H1 (cell line): ENCODE measurements around the gene CELSR1. TPM values are rescaled to one million over a fixed set of nuclear protein-coding genes. Genes with fewer than 3 reads are reported as not detected.

Experiments
- CTCF ChIA-PET: fragments of 300-600 bp; sonication (Branson Sonifier 250); formaldehyde crosslinking; loops from one replicate; lab custom pipeline; 2021; ENCODE audit not compliant: partially characterized antibody; lab: Charles Lee
- POLR2A ChIA-PET: fragments of 300-600 bp; sonication (Branson Sonifier 250); formaldehyde crosslinking; loops from one replicate; lab custom pipeline; 2021; ENCODE audit warnings: inconsistent platforms; ENCODE audit not compliant: partially characterized antibody; lab: Charles Lee
- DNase-seq, 2 experiments: peaks; one replicate each; pipeline versions ENCODE4 v3.0.0 to v3.0.0-alpha.2; 2010 to 2022; ENCODE audit warnings: low spot score in 2 of 2, low read depth in 1 of 2, mixed read lengths in 1 of 2
- FAIRE-seq: peaks from 2 replicates; lab custom pipeline; 2011; peaks lifted over from hg19 to GRCh38; lab: Jason Lieb, UNC
- H2AFZ ChIP-seq: 2 replicates; pipeline ENCODE4 v1.8.1; 2012; ENCODE audit warnings: low read length, inconsistent platforms
- H2AK5ac ChIP-seq: 2 replicates; pipeline ENCODE4 v1.6.1; 2013; ENCODE audit warnings: low read depth, low read length
- H2BK120ac ChIP-seq: replicated peaks from 2 replicates; pipeline ENCODE3; 2013; ENCODE audit warnings: low read depth, low read length, inconsistent platforms
- H2BK12ac ChIP-seq: 2 replicates; pipeline ENCODE4 v1.6.1; 2013; ENCODE audit warnings: low read depth, low read length
- H2BK15ac ChIP-seq: 2 replicates; pipeline ENCODE4 v1.6.1; 2013; ENCODE audit warnings: low read length
- H2BK20ac ChIP-seq: 2 replicates; pipeline ENCODE4 v1.6.1; 2013; ENCODE audit warnings: low read length
- H2BK5ac ChIP-seq: 2 replicates; pipeline ENCODE4 v1.6.1; 2013; ENCODE audit warnings: low read depth, low read length
- H3K14ac ChIP-seq: 2 replicates; pipeline ENCODE4 v1.6.1; 2013; ENCODE audit warnings: inconsistent platforms; ENCODE audit not compliant: insufficient read length
- H3K18ac ChIP-seq: 2 replicates; pipeline ENCODE4 v1.6.1; 2013; ENCODE audit warnings: low read length; ENCODE audit errors: extremely low read depth
- H3K23ac ChIP-seq: 2 replicates; pipeline ENCODE4 v1.6.1; 2013; ENCODE audit warnings: inconsistent platforms; ENCODE audit not compliant: insufficient read length
- H3K23me2 ChIP-seq: 2 replicates; pipeline ENCODE4 v1.6.1; 2013; ENCODE audit warnings: low read depth, low read length
- H3K27ac ChIP-seq: 2 replicates; pipeline ENCODE4 v1.6.1; 2011; ENCODE audit warnings: low read depth, low read length, inconsistent platforms
- H3K27me3 ChIP-seq, 4 experiments: replicated peaks in 1 of 4; 1 replicate in 1 of 4; 2 replicates in 3 of 4; pipeline versions ENCODE4 v1.6.1 to v1.8.1; 2011 to 2013; ENCODE audit warnings: low read length in 3 of 4, mild to moderate bottlenecking in 3 of 4, inconsistent platforms in 2 of 4, mixed read lengths in 2 of 4, moderate library complexity in 1 of 4; ENCODE audit not compliant: control insufficient read depth in 3 of 4, insufficient read depth in 3 of 4; ENCODE audit errors: extremely low read depth in 1 of 4
- H3K36me3 ChIP-seq, 4 experiments: 2 replicates each; pipeline versions ENCODE4 v1.6.1 to v1.8.1; 2011 to 2013; ENCODE audit warnings: mild to moderate bottlenecking in 4 of 4, low read length in 3 of 4, moderate library complexity in 2 of 4, control low read depth in 1 of 4, inconsistent platforms in 1 of 4; ENCODE audit not compliant: insufficient read depth in 4 of 4, control insufficient read depth in 2 of 4
- H3K4ac ChIP-seq: replicated peaks from 2 replicates; pipeline ENCODE3; 2013; ENCODE audit warnings: low read length, low read depth, mixed read lengths, inconsistent platforms; ENCODE audit not compliant: insufficient read length
- H3K4me1 ChIP-seq, 4 experiments: replicated peaks in 1 of 4; 1 replicate in 1 of 4; 2 replicates in 3 of 4; pipeline versions ENCODE4 v1.6.1 to v1.8.1; 2011 to 2013; ENCODE audit warnings: low read length in 3 of 4, inconsistent platforms in 2 of 4, mixed read lengths in 1 of 4; ENCODE audit not compliant: insufficient read depth in 4 of 4, control insufficient read depth in 3 of 4
- H3K4me2 ChIP-seq, 2 experiments: 2 replicates each; pipeline versions ENCODE4 v1.6.1 to v1.8.1; 2011 to 2013; ENCODE audit warnings: low read depth in 2 of 2, low read length in 2 of 2, control low read depth in 1 of 2, inconsistent platforms in 1 of 2, mild to moderate bottlenecking in 1 of 2; ENCODE audit not compliant: insufficient read depth in 1 of 2
- H3K4me3 ChIP-seq, 4 experiments: fragments of 200-600, 300-600 bp in 1 of 4; sonication (generic), shearing (Covaris generic), sonication (Bioruptor Twin) in 1 of 4; 2 replicates each; pipeline versions ENCODE4 v1.5.1 to v1.8.1; 2011 to 2016; ENCODE audit warnings: low read length in 4 of 4, low read depth in 3 of 4, control low read depth in 2 of 4, inconsistent platforms in 2 of 4, mild to moderate bottlenecking in 2 of 4, mixed read lengths in 1 of 4, moderate library complexity in 1 of 4; ENCODE audit not compliant: insufficient read depth in 2 of 4; ENCODE audit errors: extremely low read depth in 1 of 4
- H3K56ac ChIP-seq: replicated peaks from 2 replicates; pipeline ENCODE3; 2013; ENCODE audit warnings: low read depth, mild to moderate bottlenecking, mixed read lengths, low read length, inconsistent platforms; ENCODE audit not compliant: insufficient read length
- H3K79me1 ChIP-seq: 2 replicates; pipeline ENCODE4 v1.6.1; 2013; ENCODE audit warnings: low read depth, low read length, control low read depth
- H3K79me2 ChIP-seq, 2 experiments: 2 replicates each; pipeline versions ENCODE4 v1.6.1 to v1.8.1; 2012 to 2013; ENCODE audit warnings: low read length in 2 of 2, mild to moderate bottlenecking in 2 of 2, inconsistent platforms in 1 of 2; ENCODE audit not compliant: insufficient read depth in 2 of 2, control insufficient read depth in 1 of 2
- H3K9ac ChIP-seq, 4 experiments: replicated peaks in 1 of 4; 1 replicate in 1 of 4; 2 replicates in 3 of 4; pipeline versions ENCODE4 v1.6.1 to v1.8.1; 2011 to 2013; ENCODE audit warnings: low read depth in 3 of 4, low read length in 3 of 4, control low read depth in 2 of 4, mild to moderate bottlenecking in 2 of 4, moderate library complexity in 2 of 4, inconsistent platforms in 1 of 4; ENCODE audit errors: extremely low read depth in 1 of 4
- H3K9me3 ChIP-seq, 2 experiments: 2 replicates each; pipeline versions ENCODE4 v1.6.1 to v1.8.1; 2012 to 2013; ENCODE audit warnings: mild to moderate bottlenecking in 2 of 2, moderate library complexity in 2 of 2, control low read depth in 1 of 2, inconsistent platforms in 1 of 2, low read depth in 1 of 2, low read length in 1 of 2, mixed read lengths in 1 of 2; ENCODE audit not compliant: insufficient read depth in 2 of 2
- H4K20me1 ChIP-seq, 2 experiments: replicated peaks in 1 of 2; 2 replicates each; pipeline versions ENCODE3 to v1.8.1; 2011 to 2013; ENCODE audit warnings: inconsistent platforms in 2 of 2, low read length in 2 of 2, mild to moderate bottlenecking in 1 of 2; ENCODE audit not compliant: insufficient read depth in 2 of 2, control insufficient read depth in 1 of 2
- H4K5ac ChIP-seq: 2 replicates; pipeline ENCODE4 v1.6.1; 2013; ENCODE audit warnings: low read length, low read depth, mixed read lengths, inconsistent platforms; ENCODE audit not compliant: insufficient read length
- H4K8ac ChIP-seq: 2 replicates; pipeline ENCODE4 v1.8.0; 2013; ENCODE audit warnings: mild to moderate bottlenecking, moderate library complexity, low read length, inconsistent platforms; ENCODE audit not compliant: insufficient read depth; ENCODE audit errors: extremely low read depth
- H4K91ac ChIP-seq: replicated peaks from 2 replicates; pipeline ENCODE3; 2013; ENCODE audit warnings: low read length, mixed read lengths, inconsistent platforms; ENCODE audit not compliant: insufficient read length
- CBX5 ChIP-seq: fragments of 300-800, 300-1000 bp; sonication (generic); IDR thresholded peaks from 2 replicates; pipeline ENCODE4 v1.7.1; 2016; ENCODE audit warnings: antibody characterized with exemption, low read length, low read depth
- CEBPB ChIP-seq: IDR thresholded peaks from 2 replicates; pipeline ENCODE4 v1.6.1; 2012; ENCODE audit warnings: low read depth, low read length
- E2F6 ChIP-seq: IDR thresholded peaks from 2 replicates; pipeline ENCODE4 v1.6.1; 2012; ENCODE audit warnings: inconsistent platforms
- HDAC2 ChIP-seq, 2 experiments: fragments of 300-600 bp in 1 of 2; sonication (generic) in 1 of 2; IDR thresholded peaks; 2 replicates each; pipeline ENCODE4 v1.6.1; 2011 to 2012; ENCODE audit warnings: low read depth in 2 of 2, low read length in 2 of 2, mild to moderate bottlenecking in 2 of 2, moderate library complexity in 2 of 2, borderline replicate concordance in 1 of 2, inconsistent platforms in 1 of 2
- KDM4A ChIP-seq: IDR thresholded peaks from one replicate; pipeline ENCODE4 v1.7.1; 2012; ENCODE audit warnings: low read depth, mild to moderate bottlenecking, moderate library complexity, low read length, inconsistent platforms; ENCODE audit not compliant: severe bottlenecking
- KDM5A ChIP-seq: fragments of 200-600 bp; IDR thresholded peaks from 2 replicates; pipeline ENCODE4 v1.7.1; 2012; ENCODE audit warnings: mild to moderate bottlenecking, low read length, inconsistent platforms, mixed read lengths
- MAFK ChIP-seq: IDR thresholded peaks from 2 replicates; pipeline ENCODE4 v1.6.1; 2012; ENCODE audit warnings: low read depth, mild to moderate bottlenecking, improper control_type of control experiment, low read length
- NANOG ChIP-seq: IDR thresholded peaks from 2 replicates; pipeline ENCODE4 v1.6.1; 2011; ENCODE audit warnings: low read length, low read depth, mild to moderate bottlenecking, inconsistent platforms; ENCODE audit not compliant: insufficient read depth, poor library complexity, severe bottlenecking
- RXRA ChIP-seq: IDR thresholded peaks from 2 replicates; pipeline ENCODE4 v1.6.1; 2011; ENCODE audit warnings: low read depth, mild to moderate bottlenecking, low read length, moderate library complexity; ENCODE audit not compliant: insufficient read depth
- SIRT6 ChIP-seq: IDR thresholded peaks from one replicate; pipeline ENCODE4 v1.7.1; 2012; ENCODE audit warnings: low read length, inconsistent platforms
- SRF ChIP-seq: IDR thresholded peaks from 2 replicates; pipeline ENCODE4 v1.6.1; 2011; ENCODE audit warnings: mild to moderate bottlenecking, low read depth, low read length, moderate library complexity
- SUZ12 ChIP-seq: fragments of 200-600 bp; sonication (generic); IDR thresholded peaks from 2 replicates; pipeline ENCODE4 v1.6.1; 2012; ENCODE audit warnings: mild to moderate bottlenecking, inconsistent platforms, low read length, moderate library complexity, mixed read lengths
- WGBS, 2 experiments: shearing (Covaris generic) in 1 of 2; methylation state at CpG; one replicate each; pipeline versions ENCODE4 v1.1.6 to v1.1.7; 2013 to 2015; ENCODE audit warnings: low lambda C conversion rate in 2 of 2, mixed read lengths in 2 of 2, inconsistent platforms in 1 of 2, low coverage in 1 of 2, missing lambda C conversion rate in 1 of 2; ENCODE audit not compliant: insufficient replicate concordance in 2 of 2, insufficient coverage in 1 of 2, insufficient read length in 1 of 2; ENCODE audit errors: extremely low coverage in 1 of 2, missing lambda C conversion rate in 1 of 2; 5-methylcytosine and 5-hydroxymethylcytosine counted together
- polyA plus RNA-seq, 7 experiments: library from polyadenylated mRNA; depleted of rRNA in 3 of 7; stranded (reverse) in 5 of 7; unstranded in 2 of 7; fragments of >200 nt in 5 of 7; fragments of 200-250 nt in 2 of 7; gene quantifications; 1 replicate in 5 of 7; 2 replicates in 1 of 7; 4 replicates in 1 of 7; pipeline versions ENCODE4 v1.2.1 to v1.2.3, GENCODE V29; 2011 to 2013; ENCODE audit warnings: missing spikeins in 2 of 7, mixed read lengths in 2 of 7
- total RNA-seq: library from RNA; stranded (reverse); fragmentation: NEBNext Ultra II Directional; extraction: Animal tissue kit (Norgen Biotek cat#: 25700); gene quantifications from 2 replicates; pipeline ENCODE4 v1.2.1, GENCODE V29; 2021

The CELSR1 gene
- total and polyA plus RNA-seq, 2 of the 8 experiments (the other 6 are each of a cell fraction or from before 2014, with no cell fraction given), result 9.0 to 12.4 TPM

- Histone ChIP-seq H3K27me3 (no peaks in the 10 kb centered on the region), H2BK12ac (no peak overlapping the region), H3K23me2 (no peaks in the 10 kb centered on the region), H2BK5ac (no peak overlapping the region), H3K79me2 (no peaks in the 10 kb centered on the region), H4K5ac (no peak overlapping the region), H3K79me1 (no peaks in the 10 kb centered on the region), H2BK120ac (no peak overlapping the region), H3K27ac (no peak overlapping the region), H3K56ac (no peak overlapping the region), H3K14ac (no peak overlapping the region), H3K4me1 (peaks cover 0 to 14% (median 6%) of the 10 kb centered on the region in 4 experiments; a peak in 5 of 7 replicates), H2AK5ac (no peak overlapping the region), H2BK20ac (no peak overlapping the region), H2AFZ (no peak overlapping the region), H3K18ac (no peak overlapping the region), H3K9me3 (no peaks in the 10 kb centered on the region; a peak in 1 of 4 replicates), H3K23ac (no peak overlapping the region), H4K20me1 (peaks cover 0 to 5% of the 10 kb centered on the region in 2 experiments), H4K8ac (no peak overlapping the region; the same call in 1 of the 2 replicates), H3K9ac (no peak overlapping the region), H4K91ac (no peak overlapping the region), H3K36me3 (peaks cover 0 to 3% (median 0%) of the 10 kb centered on the region in 4 experiments; a peak in 1 of 8 replicates), H3K4me2 (no peak overlapping the region), H2BK15ac (no peak overlapping the region), H3K4me3 (no peak overlapping the region), H3K4ac (no peak overlapping the region)
- CTCF ChIA-PET, result interaction anchor here (1.2 to 2.9 kb wide), 2 partner anchors 173 to 179 kb away, joined by 3 to 13 read pairs; no protein-coding TSS in a partner anchor
- WGBS, 2 experiments, result 92% methylated on average over 15 of the region's 15 CpGs; no CpG with 5 or more reads in 1 of the 2 experiments
- POLR2A ChIA-PET, result interaction anchor here (1.3 kb wide), 1 partner anchor 12 kb away, joined by 4 read pairs; no protein-coding TSS in a partner anchor
- no peak for FAIRE-seq
- no peak for DNase-seq
- no peak for TF ChIP-seq CEBPB
- TF ChIP-seq MAFK, result no peak
- TF ChIP-seq HDAC2 (IDR thresholded peaks at IDR 0.05; ENCODE audit: borderline replicate concordance in 1 of 2, low read depth in 2 of 2, low read length in 2 of 2), result no peak
- no peak for TF ChIP-seq SIRT6
- no peak for TF ChIP-seq SRF
- TF ChIP-seq NANOG, result no peak
- TF ChIP-seq CBX5, result no peak
- TF ChIP-seq E2F6, result no peak
- TF ChIP-seq KDM5A, result no peak
- no peak for TF ChIP-seq KDM4A
- no peak for TF ChIP-seq SUZ12
- no peak for TF ChIP-seq RXRA
These were observed 174.4 kb downstream of the CELSR1 start for GRCh38 chr22:46362934-46363515.
